Astrocyte (in vitro differentiated cells and primary cell): ENCODE data around the gene SLC37A1.

Source experiments
- CTCF ChIP-seq: IDR thresholded peaks from 2 replicates; pipeline ENCODE4 v1.5.1; 2011; ENCODE audit warnings: low read depth, mild to moderate bottlenecking, inconsistent platforms, low read length, moderate library complexity; ENCODE audit not compliant: insufficient read depth
- EZH2 ChIP-seq: IDR thresholded peaks from 2 replicates; pipeline ENCODE4 v1.6.1; 2012; ENCODE audit warnings: mild to moderate bottlenecking, low read length, inconsistent platforms; ENCODE audit not compliant: insufficient read depth

- TF ChIP-seq CTCF (no peak), EZH2 (no peak)
Observed at GRCh38 chr21:42465803-42466127, 47.9 kb upstream of the SLC37A1 start.
